Upper lobe of left lung (tissue), 6 donors: ENCODE data around the gene SBSN. TPM values are rescaled to one million over a fixed set of nuclear protein-coding genes. Genes with fewer than 3 reads are reported as not detected.

Experiments
- ATAC-seq, 2 donors: fragments of 200-7000 bp; cut with Tn5 transposase; one replicate each; pipeline ENCODE4 v1.9.1; 2022; ENCODE audit warnings: mild to moderate bottlenecking in 2 of 2, moderate library complexity in 2 of 2; ENCODE audit not compliant: low FRiP score in 2 of 2
- DNase-seq, 2 donors: peaks; one replicate each; pipeline ENCODE4 v3.0.0-alpha.2; 2019 to 2020
- H3K27ac ChIP-seq, 4 donors: fragments of 200-600 bp; sonication (generic); one replicate each; pipeline ENCODE4 v1.5.1; 2016 to 2019
- H3K27me3 ChIP-seq, 4 donors: fragments of 200-600 bp; sonication (generic); one replicate each; pipeline ENCODE4 v1.5.1; 2017 to 2019
- H3K36me3 ChIP-seq, 4 donors: fragments of 200-600 bp; sonication (generic); one replicate each; pipeline ENCODE4 v1.5.1; 2016 to 2019
- H3K4me1 ChIP-seq, 4 donors: fragments of 200-600 bp; sonication (generic); one replicate each; pipeline ENCODE4 v1.5.1; 2018 to 2019
- H3K4me3 ChIP-seq, 4 donors: fragments of 200-600 bp; sonication (generic); one replicate each; pipeline ENCODE4 v1.5.1; 2017 to 2019; ENCODE audit warnings: mild to moderate bottlenecking in 2 of 4, moderate library complexity in 1 of 4
- H3K9me3 ChIP-seq, 4 donors: fragments of 200-600 bp; sonication (generic); one replicate each; pipeline ENCODE4 v1.5.1; 2018 to 2019
- EP300 ChIP-seq, 4 donors: sonication (generic); formaldehyde crosslinking; IDR thresholded peaks; one replicate each; pipeline ENCODE4 v1.5.1; 2017; ENCODE audit warnings: antibody characterized with exemption in 4 of 4, control low read depth in 2 of 4
- POLR2A ChIP-seq, 4 donors: fragments of 450-650 bp; IDR thresholded peaks; one replicate each; pipeline ENCODE4 v1.5.1; 2016 to 2017; ENCODE audit warnings: antibody characterized with exemption in 4 of 4, mild to moderate bottlenecking in 2 of 4
- POLR2AphosphoS5 ChIP-seq, 2 donors: sonication (generic); formaldehyde crosslinking; IDR thresholded peaks; one replicate each; pipeline ENCODE4 v1.5.1; 2017; ENCODE audit warnings: antibody characterized with exemption in 2 of 2
- WGBS, 2 donors: methylation state at CpG; one replicate each; pipeline ENCODE4 v1.1.5; 2017 to 2018; 5-methylcytosine and 5-hydroxymethylcytosine counted together
- total RNA-seq, 6 donors: library from RNA; depleted of rRNA in 4 of 6; stranded (reverse); fragments of >200 nt in 4 of 6; gene quantifications; one replicate each; pipeline versions ENCODE4 v1.1.0 to v1.2.1, GENCODE V29; 2016 to 2021
- TF ChIP-seq, protein P1 (sequence below), 6 experiments: fragments of 450-650 bp in 4 of 6; fragments of 200-600 bp in 2 of 6; sonication (generic) in 2 of 6; IDR thresholded peaks; one replicate each; pipeline ENCODE4 v1.5.1; 2016 to 2019; ENCODE audit warnings: antibody characterized with exemption in 6 of 6
- donor health status: DM: no; HTN: no; CAD: no; lungs with moderate emphysema.
- donor health status: DM: no; HTN: yes; CAD: no; lungs with severe emphysema.

Gene SBSN
- total RNA-seq, 6 donors from 2014 or later, result not detected

DNA sequence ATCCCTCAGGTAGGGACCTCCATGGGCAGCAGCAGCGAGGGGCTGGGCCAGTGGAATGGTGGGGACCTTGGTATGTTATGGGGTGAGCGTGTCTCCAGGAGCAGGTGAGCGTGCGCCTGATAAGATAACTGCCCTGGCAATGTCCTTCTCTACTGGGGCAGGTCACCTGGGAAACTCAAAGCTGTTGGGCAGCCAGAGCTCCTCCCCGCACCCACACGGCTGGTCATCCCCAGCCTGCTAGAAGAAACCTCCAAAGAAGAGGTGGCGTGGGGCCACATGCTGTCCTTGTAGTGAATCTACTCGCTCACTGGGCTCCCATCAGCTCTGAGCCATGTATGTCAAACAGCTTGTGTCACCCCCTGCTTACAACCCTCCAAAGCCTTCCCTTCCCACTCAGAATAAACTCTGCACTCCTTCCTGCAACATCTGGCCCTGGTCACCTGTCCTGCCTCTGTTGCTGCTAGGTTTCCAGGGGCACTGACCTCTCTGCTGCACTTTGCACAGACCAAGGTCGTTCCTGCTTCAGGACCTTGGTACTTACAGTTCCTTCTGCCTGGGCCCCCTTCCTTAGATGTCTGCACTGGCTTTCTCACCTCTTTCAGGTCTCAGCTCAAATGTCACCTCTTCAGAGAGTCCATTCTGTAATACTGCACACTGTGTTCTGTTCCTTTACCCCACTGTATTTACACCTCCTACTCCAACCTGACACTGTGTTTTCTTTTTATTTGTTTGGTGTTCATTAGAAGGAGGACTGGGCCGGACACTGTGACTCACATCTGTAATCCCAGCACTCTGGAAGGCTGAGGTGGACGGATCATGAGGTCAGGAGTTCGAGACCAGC lies 37.1 kb upstream of the SBSN start:
- Histone ChIP-seq H3K36me3 (no peaks in the 10 kb centered on the region), H3K4me1 (no peaks in the 10 kb centered on the region), H3K9me3 (no peaks in the 10 kb centered on the region), H3K27ac (no peak overlapping the region), H3K4me3 (no peak overlapping the region), H3K27me3 (peaks cover 0 to 3% (median 0%) of the 10 kb centered on the region in 4 donors)
- 75 to 83% methylated on average over 12 of the region's 12 CpGs for WGBS, 2 donors
- no peak for DNase-seq
- ATAC-seq, result no peak
- no peak for TF ChIP-seq POLR2AphosphoS5 (IDR thresholded peaks at IDR 0.05)
- TF ChIP-seq POLR2A (IDR thresholded peaks at IDR 0.05), result no peak
- no peak for TF ChIP-seq EP300 (IDR thresholded peaks at IDR 0.05)
- TF ChIP-seq, protein P1, sequence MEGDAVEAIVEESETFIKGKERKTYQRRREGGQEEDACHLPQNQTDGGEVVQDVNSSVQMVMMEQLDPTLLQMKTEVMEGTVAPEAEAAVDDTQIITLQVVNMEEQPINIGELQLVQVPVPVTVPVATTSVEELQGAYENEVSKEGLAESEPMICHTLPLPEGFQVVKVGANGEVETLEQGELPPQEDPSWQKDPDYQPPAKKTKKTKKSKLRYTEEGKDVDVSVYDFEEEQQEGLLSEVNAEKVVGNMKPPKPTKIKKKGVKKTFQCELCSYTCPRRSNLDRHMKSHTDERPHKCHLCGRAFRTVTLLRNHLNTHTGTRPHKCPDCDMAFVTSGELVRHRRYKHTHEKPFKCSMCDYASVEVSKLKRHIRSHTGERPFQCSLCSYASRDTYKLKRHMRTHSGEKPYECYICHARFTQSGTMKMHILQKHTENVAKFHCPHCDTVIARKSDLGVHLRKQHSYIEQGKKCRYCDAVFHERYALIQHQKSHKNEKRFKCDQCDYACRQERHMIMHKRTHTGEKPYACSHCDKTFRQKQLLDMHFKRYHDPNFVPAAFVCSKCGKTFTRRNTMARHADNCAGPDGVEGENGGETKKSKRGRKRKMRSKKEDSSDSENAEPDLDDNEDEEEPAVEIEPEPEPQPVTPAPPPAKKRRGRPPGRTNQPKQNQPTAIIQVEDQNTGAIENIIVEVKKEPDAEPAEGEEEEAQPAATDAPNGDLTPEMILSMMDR (IDR thresholded peaks at IDR 0.05), result no peak

DNA sequence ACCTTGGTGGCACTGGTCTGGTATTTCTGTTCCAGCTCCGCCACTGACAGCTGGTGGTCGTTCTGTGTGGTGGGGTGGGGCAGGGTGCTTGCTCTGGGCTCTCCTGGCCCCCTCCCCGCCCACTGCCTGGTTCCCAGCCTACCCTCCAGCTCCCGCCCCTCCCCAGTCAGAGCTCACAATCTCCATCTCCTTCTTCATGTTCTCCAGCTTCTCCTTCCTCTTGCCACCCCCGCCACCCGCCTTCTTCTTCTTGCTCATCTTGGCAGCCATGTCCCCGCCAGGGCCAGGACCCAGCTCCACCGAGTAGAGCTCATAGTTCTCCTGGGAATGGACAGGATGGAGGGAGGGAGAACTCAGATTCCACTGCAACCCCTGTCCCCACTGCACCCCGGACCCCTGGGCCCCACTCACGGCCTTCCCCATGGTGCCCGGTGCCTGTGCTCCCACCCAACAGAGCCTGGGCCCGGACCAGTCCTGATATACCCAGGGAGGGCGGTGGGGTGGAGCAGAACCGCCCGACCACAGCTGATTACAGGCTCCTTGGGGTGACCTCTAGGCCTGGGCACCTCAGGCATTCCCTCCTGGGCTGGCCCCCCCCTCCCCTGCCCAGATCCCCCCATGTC lies 35.2 kb upstream of the SBSN start, which contains the start of gene ATP4A:
Gene ATP4A (minus strand): TSS at position 452 of the 623 bp plus-strand sequence. CDS start 29 bp downstream, at position 423.
- Histone ChIP-seq H3K27me3 (peaks cover 0 to 15% (median 6%) of the 10 kb centered on the region in 4 donors), H3K4me1 (peaks cover 0 to 4% (median 3%) of the 10 kb centered on the region in 4 donors), H3K9me3 (no peaks in the 10 kb centered on the region), H3K4me3 (no peak within 1 kb of the TSS), H3K36me3 (no peaks in the 10 kb centered on the region), H3K27ac (no peak within 1 kb of the TSS)
- TF ChIP-seq, protein P1 (IDR thresholded peaks at IDR 0.05), result no peak
- TF ChIP-seq POLR2A (IDR thresholded peaks at IDR 0.05), result no peak
- no peak for TF ChIP-seq POLR2AphosphoS5 (IDR thresholded peaks at IDR 0.05)
- TF ChIP-seq EP300 (IDR thresholded peaks at IDR 0.05), result no peak
- 67 to 73% methylated on average over 8 to 12 of the region's 15 CpGs for WGBS, 2 donors
- ATAC-seq (no peak), DNase-seq (no peak)

DNA sequence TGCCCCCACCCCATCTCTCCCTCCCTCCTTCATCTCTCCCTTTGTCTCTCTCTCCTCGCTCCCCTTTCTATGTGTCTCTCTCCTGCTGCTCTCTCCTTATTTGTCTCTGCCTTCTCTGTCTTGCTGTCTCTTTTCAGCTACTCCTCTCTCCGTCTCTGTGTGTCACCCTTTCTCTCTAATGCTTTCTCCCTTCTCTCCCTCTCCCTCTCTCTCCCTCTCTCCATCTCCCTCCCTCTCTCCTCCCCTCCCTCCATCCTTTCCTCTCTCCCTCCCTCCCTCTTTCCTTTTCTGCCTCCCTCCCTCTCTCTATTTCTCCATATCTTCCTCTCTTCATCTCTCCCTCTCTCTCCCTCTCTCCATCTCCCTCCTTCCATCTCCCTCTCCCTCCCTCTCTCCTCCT lies 34.7 kb upstream of the SBSN start:
- Histone ChIP-seq H3K36me3 (no peaks in the 10 kb centered on the region), H3K27ac (no peak overlapping the region), H3K27me3 (peaks cover 0 to 18% (median 7%) of the 10 kb centered on the region in 4 donors), H3K4me1 (peaks cover 5 to 10% (median 8%) of the 10 kb centered on the region in 4 donors), H3K9me3 (no peaks in the 10 kb centered on the region), H3K4me3 (no peak overlapping the region)
- no peak for ATAC-seq
- 71 to 74% methylated on average over 2 of the region's 2 CpGs for WGBS, 2 donors
- DNase-seq, result no peak
- TF ChIP-seq POLR2AphosphoS5 (IDR thresholded peaks at IDR 0.05), result no peak

DNA sequence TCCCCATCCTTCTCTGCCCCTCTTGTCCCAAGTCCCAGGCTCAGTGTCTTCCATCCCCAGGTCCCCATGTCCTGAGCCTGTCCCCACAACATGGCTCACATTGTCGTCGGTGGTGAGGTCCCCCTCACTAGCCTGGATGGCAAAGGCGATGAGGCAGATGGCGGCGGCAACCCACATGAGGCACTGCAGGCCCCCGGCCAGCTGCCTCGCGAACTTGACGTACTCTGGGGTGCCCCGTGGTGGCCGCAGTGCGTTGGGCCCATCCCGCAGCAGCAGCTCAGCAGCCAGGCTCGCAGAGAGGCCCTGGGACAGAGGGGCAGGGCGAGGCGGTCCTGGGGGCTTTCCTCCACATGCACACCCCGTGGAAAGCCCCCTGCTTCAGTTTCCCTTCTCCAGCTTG lies 34.2 kb upstream of the SBSN start:
- Histone ChIP-seq H3K27me3 (peaks cover 0 to 18% (median 7%) of the 10 kb centered on the region in 4 donors), H3K36me3 (no peaks in the 10 kb centered on the region), H3K27ac (no peak overlapping the region), H3K4me3 (no peak overlapping the region), H3K9me3 (no peaks in the 10 kb centered on the region), H3K4me1 (peaks cover 5 to 14% (median 12%) of the 10 kb centered on the region in 4 donors)
- ATAC-seq (no peak), DNase-seq (peak in 1 of 2 donors; percentile 74)
- TF ChIP-seq, protein P1 (IDR thresholded peaks at IDR 0.05), result no peak
- TF ChIP-seq EP300 (IDR thresholded peaks at IDR 0.05) (no peak), POLR2AphosphoS5 (IDR thresholded peaks at IDR 0.05) (no peak), POLR2A (IDR thresholded peaks at IDR 0.05) (no peak)
- 56 to 73% methylated on average over 11 to 17 of the region's 17 CpGs for WGBS, 2 donors

DNA sequence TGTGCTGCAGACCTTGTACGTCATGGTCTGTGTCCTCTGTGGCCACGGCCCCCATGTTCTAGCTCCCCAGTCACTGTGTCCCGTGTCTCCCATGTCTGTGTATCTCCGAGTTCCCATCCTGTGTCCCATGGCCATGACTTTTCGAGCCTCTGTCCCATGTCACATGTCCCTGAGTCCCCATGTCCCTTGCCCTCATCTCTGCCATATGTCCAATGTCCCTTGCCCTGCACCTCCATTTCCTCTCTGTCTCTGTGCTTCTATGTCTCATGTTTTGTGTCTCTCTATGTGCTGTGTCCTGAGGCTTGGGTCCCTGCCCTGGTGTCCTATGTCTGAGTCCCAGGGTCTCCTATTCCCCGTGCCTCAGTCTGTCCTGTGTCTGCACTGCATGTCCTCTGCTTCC lies 33.3 kb upstream of the SBSN start:
- peaks cover 0 to 18% (median 7%) of the 10 kb centered on the region in 4 donors for H3K27me3 ChIP-seq
- WGBS, 2 donors, result 76 to 89% methylated on average over 6 of the region's 6 CpGs
- H3K36me3 ChIP-seq, result no peaks in the 10 kb centered on the region

More for the DNA sequence above, 33.3 kb upstream of the SBSN start:
- no peak for DNase-seq
- no peak for ATAC-seq
- Histone ChIP-seq H3K4me3 (no peak overlapping the region), H3K4me1 (peaks cover 5 to 14% (median 12%) of the 10 kb centered on the region in 4 donors), H3K9me3 (no peaks in the 10 kb centered on the region), H3K27ac (no peak overlapping the region)
- TF ChIP-seq, protein P1 (IDR thresholded peaks at IDR 0.05), result no peak
- TF ChIP-seq POLR2AphosphoS5 (IDR thresholded peaks at IDR 0.05) (no peak), EP300 (IDR thresholded peaks at IDR 0.05) (no peak), POLR2A (IDR thresholded peaks at IDR 0.05) (no peak)
